Fibroblast of mammary gland (primary cell): ENCODE measurements around the gene VIPR2.

Experiments
- DNase-seq: peaks from one replicate; pipeline ENCODE4 v3.0.0-alpha.2; 2010; ENCODE audit warnings: low read depth
- H3K4me3 ChIP-seq: 2 replicates; pipeline ENCODE4 v1.5.1; 2011; ENCODE audit warnings: low read depth, mild to moderate bottlenecking, low read length, moderate library complexity; ENCODE audit not compliant: control insufficient read depth
- CTCF ChIP-seq: conservative IDR thresholded peaks from 2 replicates; pipeline ENCODE4 v1.5.1; 2011; ENCODE audit warnings: low read depth, low read length, inconsistent platforms; ENCODE audit not compliant: control insufficient read depth, insufficient read depth

Gene VIPR2

DNA sequence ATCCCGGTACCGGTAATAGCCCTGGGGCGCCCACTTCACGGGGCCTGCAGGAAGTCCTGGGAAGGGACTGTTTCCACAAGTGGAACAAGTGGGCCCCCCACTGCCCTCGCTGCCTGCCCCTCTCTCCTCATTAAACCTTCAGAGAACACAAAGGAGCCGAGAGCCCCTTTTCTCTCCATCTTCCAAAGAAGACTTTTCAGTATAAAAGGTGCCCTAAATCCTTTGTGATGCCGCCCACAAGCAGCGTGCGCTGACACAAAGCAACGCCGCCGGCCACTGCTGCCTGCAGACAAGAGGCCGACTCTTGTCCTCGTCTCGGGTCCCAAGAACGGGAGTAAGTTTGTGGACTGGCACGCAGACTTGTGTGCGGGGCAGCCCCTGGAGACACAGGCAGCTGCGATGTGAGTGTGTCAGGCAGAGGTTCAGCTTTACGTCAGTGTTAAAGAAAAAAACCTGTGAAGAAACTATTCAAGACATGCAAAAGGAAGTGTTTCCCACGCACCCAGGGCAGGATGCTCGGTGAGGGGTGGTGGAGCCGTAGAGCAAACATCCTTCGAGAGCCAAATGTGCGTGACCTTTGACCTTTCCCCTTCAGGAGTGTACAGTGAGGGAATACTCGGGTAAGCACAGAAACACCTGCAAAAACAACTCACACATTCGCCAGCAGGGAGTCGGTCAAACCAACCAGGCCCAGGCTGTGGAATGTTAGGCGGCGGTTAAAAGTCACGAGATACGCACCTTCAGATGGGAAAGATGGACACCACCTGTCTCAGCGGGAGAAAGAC, 118.2 kb downstream of the VIPR2 start:
- no peak overlapping the region for H3K4me3 ChIP-seq
- DNase-seq = no peak

GRCh38 chr7:159025161-159025779, 119.4 kb downstream of the VIPR2 start:
- no peak overlapping the region for H3K4me3 ChIP-seq
- DNase-seq = no peak
- no peak for TF ChIP-seq CTCF

More for the DNA sequence above, 118.2 kb downstream of the VIPR2 start:
- TF ChIP-seq CTCF = no peak

DNA sequence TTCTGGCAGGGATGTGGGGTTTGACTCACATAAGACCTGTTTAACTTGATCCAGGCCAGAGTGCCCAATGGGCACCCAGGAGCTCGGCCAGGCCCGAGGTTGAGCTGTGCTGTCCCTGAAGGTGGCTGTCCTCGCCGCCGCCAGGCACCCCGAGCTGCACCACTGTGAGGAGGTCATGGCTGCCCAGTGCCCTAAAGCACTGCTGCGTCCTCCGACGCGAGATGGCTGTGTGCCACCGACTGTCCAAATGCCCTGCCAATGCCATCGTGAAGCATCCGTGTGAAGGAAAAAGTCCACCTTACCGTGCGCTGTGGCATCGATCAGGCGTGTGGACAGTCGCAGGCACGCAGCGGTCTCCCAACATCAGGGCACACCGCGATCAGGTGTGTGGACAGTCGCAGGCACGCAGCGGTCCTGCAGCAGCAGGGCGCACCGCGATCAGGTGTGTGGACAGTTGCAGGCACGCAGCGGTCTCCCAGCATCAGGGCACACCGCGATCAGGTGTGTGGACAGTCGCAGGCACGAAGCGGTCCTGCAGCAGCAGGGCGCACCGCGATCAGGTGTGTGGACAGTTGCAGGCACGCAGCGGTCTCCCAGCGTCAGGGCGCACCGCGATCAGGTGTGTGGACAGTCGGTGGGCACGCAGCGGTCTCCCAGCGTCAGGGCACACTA, 120.3 kb downstream of the VIPR2 start:
- no peak for DNase-seq
- H3K4me3 ChIP-seq = no peak overlapping the region
- TF ChIP-seq CTCF = no peak

DNA sequence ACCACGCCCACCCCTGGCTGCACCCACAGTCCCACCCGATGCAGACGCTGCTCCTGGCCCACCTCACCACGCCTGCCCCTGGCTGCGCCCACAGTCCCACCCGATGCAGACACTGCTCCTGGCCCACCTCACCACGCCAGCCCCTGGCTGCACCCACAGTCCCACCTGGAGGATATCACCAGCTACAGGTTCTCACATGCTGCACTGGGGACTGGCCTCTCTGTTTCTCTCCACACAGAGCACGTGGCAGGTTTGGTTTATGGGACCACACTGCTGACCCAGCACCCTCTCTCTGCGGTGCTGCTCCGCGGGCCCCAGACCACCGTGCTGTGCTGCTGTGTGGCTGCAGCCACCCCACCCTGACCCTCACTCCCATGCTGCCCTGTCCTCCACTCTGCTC, 120.9 kb downstream of the VIPR2 start:
- DNase-seq = no peak
- TF ChIP-seq CTCF = no peak
- no peak overlapping the region for H3K4me3 ChIP-seq

- DNase-seq = no peak
- H3K4me3 ChIP-seq = no peak overlapping the region
- TF ChIP-seq CTCF = no peak
Measured at GRCh38 chr7:159023206-159023605, 121.5 kb downstream of the VIPR2 start.

DNA sequence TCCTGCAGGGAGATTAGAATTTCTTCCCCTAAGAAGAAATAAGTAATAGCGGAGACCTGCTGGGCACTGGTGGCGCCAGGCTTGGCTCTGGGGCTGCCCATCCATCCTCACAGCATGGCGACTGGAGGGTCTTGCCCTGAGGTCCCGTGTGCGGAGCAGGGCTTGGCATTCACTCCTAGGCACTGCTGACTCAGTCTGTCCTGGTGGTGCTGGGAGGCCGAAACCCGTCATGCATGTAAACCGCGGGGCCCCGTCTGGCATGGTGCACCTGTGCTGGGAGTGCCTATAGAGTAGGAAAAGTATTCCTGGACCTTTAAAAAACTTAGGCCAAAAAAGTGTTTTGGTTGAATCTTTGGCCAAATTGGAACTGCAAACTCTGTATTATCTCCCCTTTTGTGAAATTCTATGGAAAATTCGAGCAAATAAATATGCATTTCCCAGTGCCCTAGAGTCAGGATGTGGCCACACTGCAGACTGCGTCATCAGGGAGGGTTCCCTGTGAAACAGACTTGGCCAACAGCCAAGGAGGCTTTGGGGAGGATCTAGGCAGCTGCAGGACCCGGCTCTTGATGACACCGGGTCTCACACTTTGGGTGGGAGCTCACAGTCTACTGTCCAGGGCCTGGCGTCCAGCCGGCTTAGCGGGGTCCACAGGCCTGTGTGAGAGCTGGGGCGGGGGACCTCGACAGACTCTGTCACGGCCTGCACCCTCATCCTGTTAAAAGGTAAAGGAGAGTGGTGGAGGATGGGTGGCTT, 122.3 kb downstream of the VIPR2 start:
- no peak overlapping the region for H3K4me3 ChIP-seq
- no peak for DNase-seq
- no peak for TF ChIP-seq CTCF
